ENCODE measurements around the gene MIB2.
"Not testable (repeated sequence)": the region's sequence is repeated elsewhere in the genome, so short reads cannot be mapped to it uniquely, and the experiment has no call there.

GRCh38 chr1:1595341-1595740, 20.0 kb upstream of the MIB2 start:
- TF ChIP-seq CTCF (conservative IDR thresholded peaks at IDR 0.05 in 1 of 2, IDR thresholded peaks at IDR 0.05 in 1 of 2; ENCODE audit: low read depth in 1 of 2, low read length in 2 of 2); EZH2 (IDR thresholded peaks at IDR 0.05; ENCODE audit: low read length, missing control alignments): not testable (repeated sequence)
